HEK293T (cell line): ENCODE results near the gene LRRTM3.

Experiments used
- CTCF ChIA-PET: fragments of 350-600 bp; formaldehyde crosslinking; extraction: SDS; loops from one replicate; lab custom pipeline; 2021; ENCODE audit warnings: antibody characterized with exemption, inconsistent platforms; lab: Yijun Ruan, JAX
- POLR2A ChIA-PET: fragments of 350-600 bp; formaldehyde crosslinking; extraction: SDS; loops from one replicate; lab custom pipeline; 2020; ENCODE audit warnings: antibody characterized with exemption, inconsistent platforms; lab: Yijun Ruan, JAX
- DNase-seq: peaks from one replicate; pipeline ENCODE4 v3.0.0; 2012; ENCODE audit warnings: mixed read lengths; ENCODE audit errors: extremely low spot score
- ARNT ChIP-seq: fragments of 450-650 bp; IDR thresholded peaks from 2 replicates; pipeline ENCODE4 v1.6.1; 2017; ENCODE audit warnings: mild to moderate bottlenecking
- BHLHE40 ChIP-seq: fragments of 450-650 bp; IDR thresholded peaks from 2 replicates; pipeline ENCODE4 v1.6.1; 2016; ENCODE audit warnings: mild to moderate bottlenecking, moderate library complexity, borderline replicate concordance
- CTBP1 ChIP-seq: fragments of 450-650 bp; IDR thresholded peaks from 2 replicates; pipeline ENCODE4 v1.6.1; 2016; ENCODE audit warnings: borderline replicate concordance
- ELF4 ChIP-seq: fragments of 450-650 bp; IDR thresholded peaks from 2 replicates; pipeline ENCODE4 v1.6.1; 2017; ENCODE audit warnings: antibody characterized with exemption
- FOXA1 ChIP-seq: fragments of 450-650 bp; IDR thresholded peaks from 2 replicates; pipeline ENCODE4 v1.6.1; 2016; ENCODE audit warnings: mild to moderate bottlenecking
- FOXK2 ChIP-seq: fragments of 450-650 bp; IDR thresholded peaks from 2 replicates; pipeline ENCODE4 v1.6.1; 2016; ENCODE audit warnings: mild to moderate bottlenecking
- FOXM1 ChIP-seq: fragments of 450-650 bp; IDR thresholded peaks from 2 replicates; pipeline ENCODE4 v1.6.1; 2017; ENCODE audit warnings: mild to moderate bottlenecking, borderline replicate concordance
- HDGF ChIP-seq: fragments of 450-650 bp; IDR thresholded peaks from 2 replicates; pipeline ENCODE4 v1.6.1; 2017; ENCODE audit warnings: antibody characterized with exemption, borderline replicate concordance
- L3MBTL2 ChIP-seq: fragments of 450-650 bp; conservative IDR thresholded peaks from 2 replicates; pipeline ENCODE4 v1.6.1; 2016; ENCODE audit warnings: mild to moderate bottlenecking
- LEF1 ChIP-seq: fragments of 450-650 bp; IDR thresholded peaks from 2 replicates; pipeline ENCODE4 v1.6.1; 2017; ENCODE audit warnings: mild to moderate bottlenecking, borderline replicate concordance
- NFRKB ChIP-seq: fragments of 450-650 bp; IDR thresholded peaks from 2 replicates; pipeline ENCODE4 v1.6.1; 2016; ENCODE audit warnings: mild to moderate bottlenecking, moderate library complexity
- PKNOX1 ChIP-seq: fragments of 450-650 bp; IDR thresholded peaks from 2 replicates; pipeline ENCODE4 v1.6.1; 2016
- SP1 ChIP-seq: fragments of 450-650 bp; IDR thresholded peaks from 2 replicates; pipeline ENCODE4 v1.6.1; 2017
- SUZ12 ChIP-seq: fragments of 450-650 bp; IDR thresholded peaks from 2 replicates; pipeline ENCODE4 v1.6.1; 2016; ENCODE audit warnings: mild to moderate bottlenecking
- TARDBP ChIP-seq: fragments of 450-650 bp; IDR thresholded peaks from 2 replicates; pipeline ENCODE4 v1.6.1; 2016
- ZNF384 ChIP-seq: fragments of 450-650 bp; IDR thresholded peaks from 2 replicates; pipeline ENCODE4 v1.6.1; 2016

LRRTM3 gene

DNA sequence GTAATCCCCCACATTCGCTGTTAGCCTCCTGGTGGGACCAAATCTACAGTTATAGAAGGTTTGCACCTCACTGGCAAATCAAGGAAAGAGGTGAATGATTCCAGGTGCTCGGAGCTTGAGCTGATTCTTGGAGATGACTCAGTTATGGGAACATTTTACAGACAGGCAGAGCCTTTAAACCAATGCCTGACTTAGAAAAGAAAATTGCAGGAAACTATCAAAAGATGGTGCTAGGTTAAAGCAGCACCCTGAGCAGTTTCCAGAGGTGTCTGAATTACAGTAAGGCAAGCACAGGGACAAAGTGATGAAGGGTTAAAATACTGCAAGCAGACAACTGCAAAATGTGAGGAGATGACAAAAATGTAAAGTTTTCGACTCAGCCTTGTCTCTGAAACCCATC is 2.9 kb downstream of the LRRTM3 start:
- no peak for TF ChIP-seq ARNT
- no peak for TF ChIP-seq ELF4
- no peak for TF ChIP-seq HDGF
- TF ChIP-seq FOXA1 = no peak
- no peak for TF ChIP-seq PKNOX1
- TF ChIP-seq ZNF384 = no peak
- no peak for TF ChIP-seq FOXK2
- TF ChIP-seq SUZ12 = no peak
- TF ChIP-seq LEF1 = no peak
- TF ChIP-seq TARDBP = no peak
- no peak for TF ChIP-seq BHLHE40
- no peak for TF ChIP-seq L3MBTL2
- TF ChIP-seq SP1 = no peak
- TF ChIP-seq NFRKB = no peak
- no peak for TF ChIP-seq FOXM1
- TF ChIP-seq CTBP1 = no peak
- ChIA-PET POLR2A (no interaction called here), CTCF (interaction anchor here (0.6 to 1.4 kb wide), 3 partner anchors 12 to 860 kb away, joined by 4 to 5 read pairs (median 5); no protein-coding TSS in a partner anchor)
- no peak for DNase-seq

- CTCF ChIA-PET = no interaction called here
- DNase-seq = no peak
- no peak for TF ChIP-seq HDGF
- no peak for TF ChIP-seq LEF1
- no peak for TF ChIP-seq PKNOX1
- TF ChIP-seq SP1 = no peak
- no peak for TF ChIP-seq SUZ12
- no peak for TF ChIP-seq NFRKB
- POLR2A ChIA-PET = no interaction called here
Measured at GRCh38 chr10:66929375-66929774, 3.5 kb downstream of the LRRTM3 start.

DNA sequence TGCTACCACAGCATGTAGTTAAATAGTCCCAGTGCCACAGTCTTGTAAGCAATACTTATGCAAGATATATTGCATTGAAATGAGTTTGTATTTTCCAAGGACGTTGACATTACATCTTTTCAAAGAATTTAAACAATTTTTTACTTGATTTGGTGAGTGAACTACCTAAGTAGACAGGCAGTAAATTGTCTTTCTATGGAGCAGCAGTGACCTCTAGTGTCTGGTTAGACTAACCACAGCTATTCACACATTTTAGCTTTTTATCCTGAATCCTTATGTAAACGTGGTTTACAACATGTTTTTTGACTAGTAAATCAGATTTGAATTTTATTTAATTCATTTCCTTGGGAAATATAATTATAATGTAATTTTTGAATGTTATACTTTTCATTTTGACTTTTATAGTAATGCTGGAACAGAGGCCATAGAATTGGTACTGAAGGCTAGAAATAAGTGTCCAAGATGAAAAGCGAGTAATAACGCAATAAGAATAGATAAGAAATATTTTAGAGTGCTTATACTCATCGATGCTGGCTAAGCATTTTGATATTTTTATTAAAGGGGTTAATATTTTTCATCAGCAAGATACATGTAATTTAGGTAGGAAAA is 5.6 kb downstream of the LRRTM3 start:
- CTCF ChIA-PET = interaction anchor here (0.6 kb wide), 1 partner anchor 883 kb away, joined by 4 read pairs; no protein-coding TSS in a partner anchor
- no peak for TF ChIP-seq TARDBP
- no peak for TF ChIP-seq NFRKB
- no peak for TF ChIP-seq L3MBTL2
- TF ChIP-seq PKNOX1 = no peak
- no peak for TF ChIP-seq SUZ12
- TF ChIP-seq ZNF384 = no peak
- TF ChIP-seq ARNT = no peak
- no peak for TF ChIP-seq BHLHE40
- TF ChIP-seq HDGF = no peak
- TF ChIP-seq ELF4 = no peak
- DNase-seq = peak; percentile 18
- POLR2A ChIA-PET = no interaction called here

GRCh38 chr10:66931949-66932343 is 6.1 kb downstream of the LRRTM3 start:
- ChIA-PET POLR2A (no interaction called here), CTCF (interaction anchor here (0.6 kb wide), 1 partner anchor 882 kb away, joined by 4 read pairs; no protein-coding TSS in a partner anchor)
- TF ChIP-seq FOXA1 (no peak), TARDBP (no peak), FOXK2 (no peak), BHLHE40 (no peak), LEF1 (no peak), ELF4 (no peak), ZNF384 (no peak), HDGF (no peak), FOXM1 (no peak), SP1 (no peak), L3MBTL2 (no peak), PKNOX1 (no peak)
- DNase-seq = no peak

- ChIA-PET CTCF (no interaction called here), POLR2A (no interaction called here)
- no peak for DNase-seq
- TF ChIP-seq HDGF = no peak
- no peak for TF ChIP-seq L3MBTL2
- TF ChIP-seq FOXA1 = no peak
- TF ChIP-seq FOXK2 = no peak
- TF ChIP-seq SP1 = no peak
- TF ChIP-seq SUZ12 = no peak
- TF ChIP-seq FOXM1 = no peak
- no peak for TF ChIP-seq BHLHE40
- TF ChIP-seq ELF4 = no peak
- no peak for TF ChIP-seq LEF1
- TF ChIP-seq ARNT = no peak
- TF ChIP-seq PKNOX1 = no peak
- no peak for TF ChIP-seq NFRKB
- TF ChIP-seq CTBP1 = no peak
- no peak for TF ChIP-seq TARDBP
- TF ChIP-seq ZNF384 = no peak
Measured at GRCh38 chr10:66934711-66935110, 8.9 kb downstream of the LRRTM3 start.
